Neural cell (in vitro differentiated cells): Measurements from ENCODE around the gene TBC1D2. TPM values are rescaled to one million over a fixed set of nuclear protein-coding genes. Genes with fewer than 3 reads are reported as not detected.

Experiments used
- H2AFZ ChIP-seq: fragments of 200-600, 300-800 bp; sonication (generic), shearing (Covaris generic); 2 replicates; pipeline ENCODE4 v1.6.0; 2014; ENCODE audit warnings: low read depth, mild to moderate bottlenecking, antibody characterized with exemption, low read length, moderate library complexity
- H3F3A ChIP-seq: fragments of 200-600 bp; shearing (Covaris generic); 2 replicates; pipeline ENCODE4 v1.6.1; 2016; ENCODE audit warnings: mild to moderate bottlenecking, moderate library complexity, mixed read lengths, antibody characterized with exemption, low read length; ENCODE audit not compliant: insufficient read depth, poor library complexity, severe bottlenecking
- H3K27ac ChIP-seq: fragments of 200-600, 300-800 bp; sonication (generic), shearing (Covaris generic); 2 replicates; pipeline ENCODE4 v1.5.1; 2014; ENCODE audit warnings: mild to moderate bottlenecking, low read length, moderate library complexity
- H3K27me3 ChIP-seq: fragments of 300-800, 200-600 bp; sonication (generic), shearing (Covaris generic); 2 replicates; pipeline ENCODE4 v1.6.0; 2014; ENCODE audit warnings: mild to moderate bottlenecking, low read depth, low read length, moderate library complexity; ENCODE audit not compliant: insufficient read depth
- H3K36me3 ChIP-seq: fragments of 300-800, 200-600 bp; sonication (generic), shearing (Covaris generic); 2 replicates; pipeline ENCODE4 v1.5.1; 2014; ENCODE audit warnings: mild to moderate bottlenecking, antibody characterized with exemption, low read length, moderate library complexity; ENCODE audit not compliant: insufficient read depth
- H3K4me2 ChIP-seq: fragments of 300-800, 200-600 bp; sonication (generic), shearing (Covaris generic); 2 replicates; pipeline ENCODE4 v1.6.0; 2014; ENCODE audit warnings: mild to moderate bottlenecking, low read length
- H3K4me3 ChIP-seq: fragments of 300-800, 200-600 bp; sonication (generic), shearing (Covaris generic); 2 replicates; pipeline ENCODE4 v1.5.1; 2014; ENCODE audit warnings: mild to moderate bottlenecking, low read length, moderate library complexity
- H3K79me2 ChIP-seq: fragments of 200-600 bp; shearing (Covaris generic); replicated peaks from 2 replicates; pipeline ENCODE4 v1.6.0; 2014; ENCODE audit warnings: mild to moderate bottlenecking, low read length, moderate library complexity; ENCODE audit not compliant: insufficient read depth
- H3K9ac ChIP-seq: fragments of 300-800, 200-600 bp; sonication (generic), shearing (Covaris generic); 2 replicates; pipeline ENCODE4 v1.6.1; 2016; ENCODE audit warnings: mild to moderate bottlenecking, low read length, mixed read lengths
- H3K9me2 ChIP-seq: fragments of 200-600 bp; shearing (Covaris generic); 2 replicates; pipeline ENCODE4 v1.6.1; 2016; ENCODE audit warnings: mild to moderate bottlenecking, low read length, mixed read lengths; ENCODE audit not compliant: insufficient read depth
- H3K9me3 ChIP-seq: fragments of 200-600, 300-800 bp; sonication (generic), shearing (Covaris generic); 2 replicates; pipeline ENCODE4 v1.6.1; 2016; ENCODE audit warnings: mild to moderate bottlenecking, mixed run types, low read length, moderate library complexity, mixed read lengths
- H4K20me1 ChIP-seq: fragments of 200-600 bp; shearing (Covaris generic); 2 replicates; pipeline ENCODE4 v1.6.1; 2016; ENCODE audit warnings: mild to moderate bottlenecking, mixed run types; ENCODE audit not compliant: insufficient read depth
- EP300 ChIP-seq: fragments of 450-650 bp; conservative IDR thresholded peaks from 2 replicates; pipeline ENCODE4 v1.6.1; 2014; ENCODE audit warnings: antibody characterized with exemption, mild to moderate bottlenecking, moderate library complexity; ENCODE audit not compliant: poor library complexity, severe bottlenecking
- EZH2 ChIP-seq: fragments of 200-600, 300-800 bp; shearing (Covaris generic), sonication (generic); IDR thresholded peaks from 2 replicates; pipeline ENCODE4 v1.6.1; 2014; ENCODE audit warnings: antibody characterized with exemption, low read length, borderline replicate concordance, mild to moderate bottlenecking; ENCODE audit not compliant: insufficient read depth, poor library complexity, severe bottlenecking
- MXI1 ChIP-seq: fragments of 450-650 bp; conservative IDR thresholded peaks from 2 replicates; pipeline ENCODE4 v1.6.1; 2014; ENCODE audit warnings: antibody characterized with exemption, mild to moderate bottlenecking; ENCODE audit not compliant: poor library complexity, severe bottlenecking
- POLR2AphosphoS5 ChIP-seq: IDR thresholded peaks from 2 replicates; pipeline ENCODE4 v1.6.1; 2012
- RAD21 ChIP-seq: fragments of 450-650 bp; conservative IDR thresholded peaks from 2 replicates; pipeline ENCODE4 v1.6.1; 2014; ENCODE audit warnings: antibody characterized with exemption, mild to moderate bottlenecking, moderate library complexity
- polyA plus RNA-seq: library from polyadenylated mRNA; depleted of rRNA; stranded (reverse); fragments of >200 nt; gene quantifications from 2 replicates; pipeline ENCODE4 v1.2.3, GENCODE V29; 2014
- TF ChIP-seq, protein P1 (sequence below): IDR thresholded peaks from 2 replicates; pipeline ENCODE4 v1.6.1; 2012; ENCODE audit warnings: borderline replicate concordance
- TF ChIP-seq, protein P2 (sequence below): fragments of 450-650 bp; IDR thresholded peaks from 2 replicates; pipeline ENCODE4 v1.5.1; 2014; ENCODE audit warnings: antibody characterized with exemption, mild to moderate bottlenecking, moderate library complexity; ENCODE audit not compliant: poor library complexity, severe bottlenecking

The TBC1D2 gene
- polyA plus RNA-seq, 1 donor from 2014 or later = 4.1 TPM

DNA sequence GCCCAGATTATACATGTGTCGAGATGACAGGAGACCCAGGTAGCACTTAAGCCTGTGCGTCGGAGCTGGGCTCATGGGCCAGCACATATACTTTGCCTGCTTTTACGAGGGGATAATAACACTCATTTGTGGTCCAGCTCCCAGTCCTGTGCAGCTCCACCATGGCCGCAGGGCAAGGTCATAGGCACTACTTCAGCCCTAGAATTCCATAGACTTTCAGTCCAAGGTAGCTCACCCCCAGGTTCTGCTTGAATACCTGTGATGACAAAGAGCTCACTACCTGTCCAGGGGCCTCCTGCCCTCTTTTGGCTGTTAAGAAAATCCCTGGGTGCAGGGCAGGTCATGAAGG, 64.7 kb downstream of the TBC1D2 start:
- H3K27me3 ChIP-seq = peaks cover 8% of the 10 kb centered on the region
- no peak overlapping the region for H3K4me2 ChIP-seq
- no peak overlapping the region for H3K27ac ChIP-seq
- H3K9ac ChIP-seq = no peak overlapping the region
- H4K20me1 ChIP-seq = no peaks in the 10 kb centered on the region
- no peak overlapping the region for H3K4me3 ChIP-seq
- H2AFZ ChIP-seq = no peak overlapping the region
- H3K9me2 ChIP-seq = no peaks in the 10 kb centered on the region
- no peaks in the 10 kb centered on the region for H3K36me3 ChIP-seq
- H3F3A ChIP-seq = no peaks in the 10 kb centered on the region
- no peaks in the 10 kb centered on the region for H3K9me3 ChIP-seq
- TF ChIP-seq EP300 (no peak), POLR2AphosphoS5 (no peak), RAD21 (no peak), EZH2 (no peak)
- no peaks in the 10 kb centered on the region for H3K79me2 ChIP-seq

DNA sequence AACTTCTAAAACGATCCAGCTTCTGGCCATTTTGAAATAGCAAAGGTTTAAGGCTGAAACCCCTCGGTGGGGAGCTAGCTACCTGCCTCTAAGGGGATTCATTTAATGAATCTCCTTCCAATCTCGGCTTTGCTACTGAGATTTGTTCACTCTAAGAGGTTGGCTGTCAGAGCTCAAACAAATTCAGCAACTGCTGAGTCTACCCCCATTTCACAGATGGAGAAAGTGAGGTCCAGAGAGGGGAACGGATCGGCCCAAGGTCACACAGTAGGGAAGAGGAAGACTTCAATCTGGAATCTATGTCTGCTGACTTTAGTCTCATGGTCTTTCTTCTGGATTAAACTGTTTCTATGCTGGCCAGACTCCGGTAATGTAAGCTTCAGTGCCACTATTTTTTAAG, 66.0 kb downstream of the TBC1D2 start:
- H2AFZ ChIP-seq = no peak overlapping the region
- H4K20me1 ChIP-seq = no peaks in the 10 kb centered on the region
- TF ChIP-seq EZH2 = no peak
- TF ChIP-seq, protein P1, sequence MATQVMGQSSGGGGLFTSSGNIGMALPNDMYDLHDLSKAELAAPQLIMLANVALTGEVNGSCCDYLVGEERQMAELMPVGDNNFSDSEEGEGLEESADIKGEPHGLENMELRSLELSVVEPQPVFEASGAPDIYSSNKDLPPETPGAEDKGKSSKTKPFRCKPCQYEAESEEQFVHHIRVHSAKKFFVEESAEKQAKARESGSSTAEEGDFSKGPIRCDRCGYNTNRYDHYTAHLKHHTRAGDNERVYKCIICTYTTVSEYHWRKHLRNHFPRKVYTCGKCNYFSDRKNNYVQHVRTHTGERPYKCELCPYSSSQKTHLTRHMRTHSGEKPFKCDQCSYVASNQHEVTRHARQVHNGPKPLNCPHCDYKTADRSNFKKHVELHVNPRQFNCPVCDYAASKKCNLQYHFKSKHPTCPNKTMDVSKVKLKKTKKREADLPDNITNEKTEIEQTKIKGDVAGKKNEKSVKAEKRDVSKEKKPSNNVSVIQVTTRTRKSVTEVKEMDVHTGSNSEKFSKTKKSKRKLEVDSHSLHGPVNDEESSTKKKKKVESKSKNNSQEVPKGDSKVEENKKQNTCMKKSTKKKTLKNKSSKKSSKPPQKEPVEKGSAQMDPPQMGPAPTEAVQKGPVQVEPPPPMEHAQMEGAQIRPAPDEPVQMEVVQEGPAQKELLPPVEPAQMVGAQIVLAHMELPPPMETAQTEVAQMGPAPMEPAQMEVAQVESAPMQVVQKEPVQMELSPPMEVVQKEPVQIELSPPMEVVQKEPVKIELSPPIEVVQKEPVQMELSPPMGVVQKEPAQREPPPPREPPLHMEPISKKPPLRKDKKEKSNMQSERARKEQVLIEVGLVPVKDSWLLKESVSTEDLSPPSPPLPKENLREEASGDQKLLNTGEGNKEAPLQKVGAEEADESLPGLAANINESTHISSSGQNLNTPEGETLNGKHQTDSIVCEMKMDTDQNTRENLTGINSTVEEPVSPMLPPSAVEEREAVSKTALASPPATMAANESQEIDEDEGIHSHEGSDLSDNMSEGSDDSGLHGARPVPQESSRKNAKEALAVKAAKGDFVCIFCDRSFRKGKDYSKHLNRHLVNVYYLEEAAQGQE = no peak
- no peak for TF ChIP-seq EP300
- TF ChIP-seq MXI1 = no peak

DNA sequence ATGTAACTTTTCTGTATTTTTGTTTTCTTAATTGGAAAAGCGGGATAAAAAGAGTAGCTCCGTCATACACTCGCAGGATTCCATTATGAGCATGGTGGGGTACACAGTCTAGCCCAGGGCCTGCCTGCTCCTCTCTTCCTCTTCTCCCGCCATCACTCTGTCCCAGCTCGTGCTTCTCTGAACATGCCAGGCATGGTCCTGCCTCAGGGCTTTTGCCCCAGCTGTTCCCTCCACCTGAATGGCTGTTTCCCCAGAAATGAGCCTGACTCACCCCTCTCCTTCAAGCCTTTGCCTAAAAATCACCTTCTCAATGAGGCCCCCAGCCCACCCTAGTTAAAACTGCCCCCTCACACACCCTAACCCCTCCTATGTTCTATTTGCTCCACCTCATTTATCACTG, 67.5 kb downstream of the TBC1D2 start:
- H3K9ac ChIP-seq = no peak overlapping the region
- no peak overlapping the region for H2AFZ ChIP-seq
- no peak overlapping the region for H3K4me2 ChIP-seq
- TF ChIP-seq, protein P1 = no peak
- TF ChIP-seq, protein P2, sequence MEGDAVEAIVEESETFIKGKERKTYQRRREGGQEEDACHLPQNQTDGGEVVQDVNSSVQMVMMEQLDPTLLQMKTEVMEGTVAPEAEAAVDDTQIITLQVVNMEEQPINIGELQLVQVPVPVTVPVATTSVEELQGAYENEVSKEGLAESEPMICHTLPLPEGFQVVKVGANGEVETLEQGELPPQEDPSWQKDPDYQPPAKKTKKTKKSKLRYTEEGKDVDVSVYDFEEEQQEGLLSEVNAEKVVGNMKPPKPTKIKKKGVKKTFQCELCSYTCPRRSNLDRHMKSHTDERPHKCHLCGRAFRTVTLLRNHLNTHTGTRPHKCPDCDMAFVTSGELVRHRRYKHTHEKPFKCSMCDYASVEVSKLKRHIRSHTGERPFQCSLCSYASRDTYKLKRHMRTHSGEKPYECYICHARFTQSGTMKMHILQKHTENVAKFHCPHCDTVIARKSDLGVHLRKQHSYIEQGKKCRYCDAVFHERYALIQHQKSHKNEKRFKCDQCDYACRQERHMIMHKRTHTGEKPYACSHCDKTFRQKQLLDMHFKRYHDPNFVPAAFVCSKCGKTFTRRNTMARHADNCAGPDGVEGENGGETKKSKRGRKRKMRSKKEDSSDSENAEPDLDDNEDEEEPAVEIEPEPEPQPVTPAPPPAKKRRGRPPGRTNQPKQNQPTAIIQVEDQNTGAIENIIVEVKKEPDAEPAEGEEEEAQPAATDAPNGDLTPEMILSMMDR = no peak
- no peak for TF ChIP-seq EP300
- no peaks in the 10 kb centered on the region for H3F3A ChIP-seq
- no peak overlapping the region for H3K27ac ChIP-seq
- no peaks in the 10 kb centered on the region for H3K9me3 ChIP-seq
- no peak overlapping the region for H3K4me3 ChIP-seq
- H3K9me2 ChIP-seq = no peaks in the 10 kb centered on the region
- H3K79me2 ChIP-seq = no peaks in the 10 kb centered on the region
- H3K36me3 ChIP-seq = no peaks in the 10 kb centered on the region
- H3K27me3 ChIP-seq = peaks cover 8% of the 10 kb centered on the region
- no peaks in the 10 kb centered on the region for H4K20me1 ChIP-seq

More for the DNA sequence above, 66.0 kb downstream of the TBC1D2 start:
- no peak overlapping the region for H3K4me2 ChIP-seq
- no peaks in the 10 kb centered on the region for H3K9me2 ChIP-seq
- H3K4me3 ChIP-seq = no peak overlapping the region
- no peaks in the 10 kb centered on the region for H3K79me2 ChIP-seq
- no peak overlapping the region for H3K9ac ChIP-seq
- H3K27ac ChIP-seq = no peak overlapping the region
- no peaks in the 10 kb centered on the region for H3F3A ChIP-seq
- H3K36me3 ChIP-seq = no peaks in the 10 kb centered on the region
- peaks cover 8% of the 10 kb centered on the region for H3K27me3 ChIP-seq
- no peaks in the 10 kb centered on the region for H3K9me3 ChIP-seq
